Measurements from ENCODE around the gene TK1. TPM values are rescaled to one million over a fixed set of nuclear protein-coding genes. Genes with fewer than 3 reads are reported as not detected.

Gene TK1
- total RNA-seq, 4 donors from 2014 or later: 1.0 to 9.1 (median 7.0) TPM

GRCh38 chr17:78137392-78138203, 49.3 kb downstream of the TK1 start:
- WGBS: 71% methylated on average over 22 of the region's 26 CpGs
- Histone ChIP-seq H3K4me1 (peaks cover 26% of the 10 kb centered on the region), H3K4me3 (no peak overlapping the region), H3K27ac (no peak overlapping the region), H3K27me3 (no peaks in the 10 kb centered on the region), H3K36me3 (no peaks in the 10 kb centered on the region), H3K9me3 (no peaks in the 10 kb centered on the region)
- peak in 1 of 2 donors; percentile 82 for DNase-seq (ENCODE audit: low spot score in 2 of 2)
- peak in 1 of 2 donors; percentile 9 for TF ChIP-seq CTCF (IDR thresholded peaks at IDR 0.05)
- no peak for TF ChIP-seq EP300 (IDR thresholded peaks at IDR 0.05)
- TF ChIP-seq POLR2AphosphoS5 (IDR thresholded peaks at IDR 0.05): no peak
- no peak for TF ChIP-seq POLR2A (IDR thresholded peaks at IDR 0.05)

GRCh38 chr17:78135858-78136500, 50.9 kb downstream of the TK1 start:
- H3K27me3 ChIP-seq: no peaks in the 10 kb centered on the region
- peaks cover 25% of the 10 kb centered on the region for H3K4me1 ChIP-seq
- H3K4me3 ChIP-seq: no peak overlapping the region
- no peak for DNase-seq (ENCODE audit: low spot score in 2 of 2)
- no peak overlapping the region for H3K27ac ChIP-seq
- H3K36me3 ChIP-seq: no peaks in the 10 kb centered on the region
- no peaks in the 10 kb centered on the region for H3K9me3 ChIP-seq
- no peak for TF ChIP-seq POLR2A (IDR thresholded peaks at IDR 0.05)
- 93% methylated on average over 9 of the region's 9 CpGs for WGBS

GRCh38 chr17:78134899-78135385, 51.9 kb downstream of the TK1 start:
- TF ChIP-seq CTCF (IDR thresholded peaks at IDR 0.05): no peak
- TF ChIP-seq EP300 (IDR thresholded peaks at IDR 0.05): no peak
- TF ChIP-seq POLR2A (IDR thresholded peaks at IDR 0.05): no peak
- no peak for TF ChIP-seq POLR2AphosphoS5 (IDR thresholded peaks at IDR 0.05)
- 40% methylated on average over 2 of the region's 9 CpGs for WGBS
- H3K4me3 ChIP-seq: no peak overlapping the region
- peaks cover 28% of the 10 kb centered on the region for H3K4me1 ChIP-seq
- no peak overlapping the region for H3K27ac ChIP-seq
- H3K36me3 ChIP-seq: no peaks in the 10 kb centered on the region
- H3K27me3 ChIP-seq: no peaks in the 10 kb centered on the region
- no peak for DNase-seq (ENCODE audit: low spot score in 2 of 2)
- H3K9me3 ChIP-seq: no peaks in the 10 kb centered on the region

GRCh38 chr17:78133971-78134898, 52.6 kb downstream of the TK1 start:
- no peak overlapping the region for H3K4me3 ChIP-seq
- TF ChIP-seq EP300 (IDR thresholded peaks at IDR 0.05) (no peak), CTCF (IDR thresholded peaks at IDR 0.05) (peak in 1 of 2 donors; percentile 48)
- no peaks in the 10 kb centered on the region for H3K9me3 ChIP-seq
- no peak overlapping the region for H3K27ac ChIP-seq
- H3K4me1 ChIP-seq: peaks cover 32% of the 10 kb centered on the region
- H3K36me3 ChIP-seq: no peaks in the 10 kb centered on the region
- no peak for DNase-seq (ENCODE audit: low spot score in 2 of 2)
- H3K27me3 ChIP-seq: no peaks in the 10 kb centered on the region
- 65% methylated on average over 28 of the region's 39 CpGs for WGBS

GRCh38 chr17:78133179-78133951, 53.5 kb downstream of the TK1 start:
- H3K27ac ChIP-seq: no peak overlapping the region
- peaks cover 41% of the 10 kb centered on the region for H3K4me1 ChIP-seq
- TF ChIP-seq EP300 (IDR thresholded peaks at IDR 0.05) (no peak), POLR2A (IDR thresholded peaks at IDR 0.05) (no peak), POLR2AphosphoS5 (IDR thresholded peaks at IDR 0.05) (no peak), CTCF (IDR thresholded peaks at IDR 0.05) (no peak)
- no peaks in the 10 kb centered on the region for H3K9me3 ChIP-seq
- no peak for DNase-seq (ENCODE audit: low spot score in 2 of 2)
- WGBS: 92% methylated on average over 18 of the region's 30 CpGs
- H3K36me3 ChIP-seq: no peaks in the 10 kb centered on the region
- H3K27me3 ChIP-seq: no peaks in the 10 kb centered on the region
- no peak overlapping the region for H3K4me3 ChIP-seq

All from suprapubic skin (tissue), 4 donors.